ENCODE data around the gene SPNS3. TPM values are rescaled to one million over a fixed set of nuclear protein-coding genes. Genes with fewer than 3 reads are reported as not detected.

SPNS3 gene
- not detected in 2 replicates for total RNA-seq

GRCh38 chr17:4433515-4434031 is at the start of gene SPNS3:
Gene SPNS3, plus strand, starts transcription at chr17:4433940. Its CDS starts 28 bp downstream, at chr17:4433968.

GRCh38 chr17:4498461-4499397 is 65.0 kb downstream of the SPNS3 start, which contains the start of gene SPNS2:
Gene SPNS2, plus strand, starts transcription at chr17:4498881. Its CDS starts 167 bp downstream, at chr17:4499048.

Other genes with a start within 250 kb of the SPNS3 start
- gene ANKFY1, start 170.0 kb upstream of the SPNS3 start, total RNA-seq: 17.5 and 24.1 TPM in 2 replicates
- 34.3 and 42.4 TPM in 2 replicates for gene UBE2G1, start 67.3 kb upstream of the SPNS3 start, total RNA-seq
- gene SPNS2, start 64.9 kb downstream of the SPNS3 start, total RNA-seq: 0.18 and 2.9 TPM in 2 replicates
- gene MYBBP1A, start 121.4 kb downstream of the SPNS3 start, total RNA-seq: 63.2 and 72.3 TPM in 2 replicates
- gene GGT6, start 126.6 kb downstream of the SPNS3 start, total RNA-seq: not detected in 2 replicates
- not detected in 2 replicates for gene SMTNL2, start 150.6 kb downstream of the SPNS3 start, total RNA-seq
- not detected in 2 replicates for gene ALOX15, start 207.7 kb downstream of the SPNS3 start, total RNA-seq

Measured in cardiac atrium fibroblast (primary cell).